Fibroblast of mammary gland (primary cell): ENCODE data around the gene COPS3.

ENCODE experiments used
- DNase-seq: peaks from one replicate; pipeline ENCODE4 v3.0.0-alpha.2; 2010; ENCODE audit warnings: low read depth
- H3K4me3 ChIP-seq: 2 replicates; pipeline ENCODE4 v1.5.1; 2011; ENCODE audit warnings: low read depth, mild to moderate bottlenecking, low read length, moderate library complexity; ENCODE audit not compliant: control insufficient read depth
- TF ChIP-seq, protein P1 (sequence below): conservative IDR thresholded peaks from 2 replicates; pipeline ENCODE4 v1.5.1; 2011; ENCODE audit warnings: low read depth, low read length, inconsistent platforms; ENCODE audit not compliant: control insufficient read depth, insufficient read depth

Gene COPS3

DNA sequence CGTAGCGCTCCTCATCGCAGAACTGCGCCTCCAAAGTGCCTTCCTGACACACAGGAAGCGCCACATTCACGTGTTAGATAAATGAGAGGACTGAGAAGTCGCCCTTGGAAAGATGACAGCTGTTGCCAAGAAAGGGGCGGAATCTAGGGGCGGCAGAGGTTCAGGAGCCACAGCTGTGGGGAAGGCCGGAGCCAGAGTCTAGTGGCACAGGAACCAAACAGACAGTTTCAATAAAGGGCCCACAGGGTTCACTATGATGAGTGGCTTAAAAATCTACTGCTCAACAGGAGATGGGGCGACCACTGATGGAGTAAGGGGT is 48.8 kb downstream of the COPS3 start:
- no peak overlapping the region for H3K4me3 ChIP-seq
- no peak for DNase-seq

DNA sequence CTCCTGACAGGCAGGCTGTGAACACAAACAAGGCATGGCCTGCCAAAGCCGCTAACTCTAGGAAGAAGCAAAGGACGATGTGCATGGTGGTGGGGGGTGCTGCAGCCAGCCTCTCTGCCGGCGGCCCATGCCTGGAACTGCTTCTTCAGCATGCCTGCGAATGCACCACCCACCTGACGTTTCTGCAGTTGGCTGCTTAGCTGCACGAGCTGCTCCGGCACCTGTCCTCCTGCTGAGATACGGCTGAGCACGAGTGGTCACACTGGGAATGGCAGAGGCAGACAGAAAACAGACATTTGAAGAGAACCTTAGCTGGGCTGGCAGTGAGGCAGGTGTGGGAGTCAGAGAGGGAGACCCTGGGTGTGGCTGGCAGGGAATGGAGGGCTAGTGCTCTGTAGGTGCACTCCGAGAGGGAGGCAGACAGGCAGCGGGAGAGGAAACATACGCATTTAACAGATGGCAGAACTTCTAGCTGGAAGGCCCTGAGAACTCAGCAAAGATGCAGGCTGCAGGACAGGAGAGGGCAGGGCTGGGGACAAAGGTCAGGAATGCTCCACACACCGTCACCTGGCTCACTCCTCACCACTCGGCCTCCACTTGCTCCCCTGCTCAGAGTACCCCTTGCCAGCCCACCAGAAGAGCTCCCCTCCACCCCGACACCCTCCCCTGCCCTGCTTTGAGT is 49.3 kb downstream of the COPS3 start:
- no peak overlapping the region for H3K4me3 ChIP-seq
- TF ChIP-seq, protein P1, sequence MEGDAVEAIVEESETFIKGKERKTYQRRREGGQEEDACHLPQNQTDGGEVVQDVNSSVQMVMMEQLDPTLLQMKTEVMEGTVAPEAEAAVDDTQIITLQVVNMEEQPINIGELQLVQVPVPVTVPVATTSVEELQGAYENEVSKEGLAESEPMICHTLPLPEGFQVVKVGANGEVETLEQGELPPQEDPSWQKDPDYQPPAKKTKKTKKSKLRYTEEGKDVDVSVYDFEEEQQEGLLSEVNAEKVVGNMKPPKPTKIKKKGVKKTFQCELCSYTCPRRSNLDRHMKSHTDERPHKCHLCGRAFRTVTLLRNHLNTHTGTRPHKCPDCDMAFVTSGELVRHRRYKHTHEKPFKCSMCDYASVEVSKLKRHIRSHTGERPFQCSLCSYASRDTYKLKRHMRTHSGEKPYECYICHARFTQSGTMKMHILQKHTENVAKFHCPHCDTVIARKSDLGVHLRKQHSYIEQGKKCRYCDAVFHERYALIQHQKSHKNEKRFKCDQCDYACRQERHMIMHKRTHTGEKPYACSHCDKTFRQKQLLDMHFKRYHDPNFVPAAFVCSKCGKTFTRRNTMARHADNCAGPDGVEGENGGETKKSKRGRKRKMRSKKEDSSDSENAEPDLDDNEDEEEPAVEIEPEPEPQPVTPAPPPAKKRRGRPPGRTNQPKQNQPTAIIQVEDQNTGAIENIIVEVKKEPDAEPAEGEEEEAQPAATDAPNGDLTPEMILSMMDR: no peak
- no peak for DNase-seq

More for the DNA sequence above, 48.8 kb downstream of the COPS3 start:
- TF ChIP-seq, protein P1: no peak

DNA sequence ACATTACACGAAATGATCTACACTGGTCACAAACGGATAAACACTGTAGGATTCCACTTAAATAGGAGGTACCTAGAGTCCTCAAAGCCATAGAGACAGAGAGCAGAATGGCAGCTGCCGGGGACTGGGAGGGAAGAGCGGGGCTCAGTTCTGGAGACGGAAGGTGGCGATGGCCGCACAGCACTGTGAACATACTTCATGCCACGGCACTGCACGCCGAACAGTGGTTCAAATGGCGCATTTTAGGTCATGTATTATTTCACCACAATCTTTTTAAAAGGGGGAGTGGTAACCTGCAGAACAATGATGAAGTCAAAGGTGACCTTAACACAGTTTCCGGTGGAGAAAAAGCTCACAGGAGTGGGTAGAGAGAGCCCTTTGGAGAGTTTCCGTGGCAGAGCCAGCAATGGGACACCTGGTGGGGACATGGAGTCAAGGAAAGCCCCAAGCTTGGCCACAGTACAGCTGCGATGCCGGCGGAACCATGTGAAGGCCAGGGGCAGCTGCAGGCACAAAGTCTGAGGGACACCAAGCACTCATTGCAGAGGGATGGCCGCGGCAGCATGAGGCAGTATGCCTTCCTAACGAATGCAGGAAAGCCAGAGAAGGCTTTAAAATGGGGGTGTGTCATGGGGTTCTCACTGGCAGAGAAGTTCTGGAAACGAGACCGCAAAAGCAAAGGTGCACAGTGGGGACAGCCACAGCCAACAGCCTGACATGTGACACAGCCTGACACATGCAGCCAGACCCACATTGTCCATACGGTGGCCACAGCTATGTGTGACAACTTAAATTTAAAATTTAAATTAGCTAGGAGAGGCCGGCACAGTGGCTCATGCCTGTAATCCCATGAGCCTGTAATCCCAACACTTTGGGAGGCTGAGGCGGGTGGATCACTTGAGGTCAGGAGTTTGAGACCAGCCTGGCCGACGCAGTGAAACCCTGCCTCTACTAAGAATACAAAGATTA is 51.3 kb downstream of the COPS3 start:
- no peak for DNase-seq
- H3K4me3 ChIP-seq: no peak overlapping the region
- TF ChIP-seq, protein P1: no peak

DNA sequence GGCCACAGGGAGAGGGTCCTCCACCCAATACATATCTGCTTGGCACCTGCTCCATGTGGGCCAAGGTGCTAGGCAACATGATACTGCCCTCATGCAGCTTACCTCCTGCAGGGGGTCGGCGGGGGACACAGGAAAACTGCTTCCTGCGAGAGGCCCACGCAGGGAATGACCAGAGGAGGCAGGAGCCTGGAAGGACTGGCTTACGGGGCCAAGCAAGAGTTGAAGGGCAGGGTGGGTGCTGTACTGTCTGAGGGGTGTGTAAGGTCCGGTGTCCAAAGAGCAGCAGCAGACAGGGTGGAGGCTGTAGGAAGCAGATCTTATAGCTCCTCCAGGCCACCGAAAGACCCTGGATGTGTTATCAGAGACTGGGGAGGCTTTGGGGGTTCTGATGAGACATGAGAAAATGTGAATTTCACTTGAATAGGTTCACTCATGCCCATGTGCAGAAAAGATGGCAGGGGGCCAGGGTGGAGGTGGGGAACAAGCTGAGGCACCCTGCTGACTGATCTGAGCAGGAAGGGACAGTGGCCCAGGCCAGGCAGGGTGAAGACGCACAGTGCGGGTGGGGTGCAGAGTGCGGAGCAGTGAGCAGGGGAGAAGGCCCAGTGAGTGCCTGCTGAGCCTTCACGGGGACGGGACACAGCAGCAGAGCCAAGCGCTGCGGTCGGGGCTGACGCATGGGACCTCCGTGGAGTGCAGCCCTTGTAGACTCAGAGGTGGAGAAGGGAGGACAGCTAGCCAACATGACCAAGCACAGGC is 52.3 kb downstream of the COPS3 start:
- TF ChIP-seq, protein P1: no peak
- no peak overlapping the region for H3K4me3 ChIP-seq
- no peak for DNase-seq

DNA sequence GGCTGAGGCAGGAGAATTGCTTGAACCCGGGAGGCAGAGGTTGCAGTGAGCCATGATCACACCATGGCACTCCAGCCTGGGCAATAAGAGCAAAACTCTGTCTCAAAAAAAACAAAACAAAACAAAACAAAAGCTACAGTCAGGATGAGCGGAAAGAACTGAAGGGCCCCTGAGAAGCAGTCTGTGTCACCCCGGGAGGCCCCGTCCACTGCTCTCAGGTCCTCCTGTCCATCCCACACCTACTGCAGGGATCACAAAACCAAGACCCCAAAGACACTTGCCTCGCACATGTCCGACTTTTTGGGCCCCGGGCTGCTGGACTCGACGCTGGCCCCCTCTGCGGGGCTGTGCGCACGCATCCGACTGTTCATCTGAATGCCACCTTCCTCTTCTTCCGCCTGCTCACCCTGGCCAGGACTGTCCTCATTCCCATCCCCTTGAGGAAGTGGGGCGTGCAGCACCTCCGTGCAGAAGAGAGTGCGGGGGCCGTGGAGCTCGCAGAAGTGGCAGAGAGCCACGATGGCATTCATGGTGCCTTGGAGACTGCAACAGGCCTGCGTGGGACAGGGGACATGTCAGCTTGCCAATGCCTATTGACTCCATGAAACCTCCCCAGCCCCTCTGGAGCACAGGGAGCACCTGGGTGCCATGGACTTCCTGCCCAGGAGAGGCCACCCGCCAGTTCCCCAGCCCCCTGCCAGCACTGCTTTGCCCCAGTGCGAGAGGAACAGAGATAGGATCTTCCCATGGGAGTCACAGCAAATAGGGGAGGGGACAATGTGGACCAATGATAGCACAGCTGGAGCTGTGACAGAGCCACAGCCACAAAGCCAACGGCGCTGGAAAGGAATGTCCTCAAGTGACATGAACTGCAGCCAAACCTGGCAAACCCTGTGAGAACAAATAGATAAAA is 53.2 kb downstream of the COPS3 start:
- DNase-seq: no peak
- TF ChIP-seq, protein P1: no peak
- no peak overlapping the region for H3K4me3 ChIP-seq
